Neutrophil (primary cell): ENCODE measurements around the gene CDH20.

Experiments used
- H3K27ac ChIP-seq: fragments of 200-600 bp; sonication (generic); 2 replicates; pipeline ENCODE4 v1.5.1; 2016; ENCODE audit warnings: mild to moderate bottlenecking, moderate library complexity
- H3K27me3 ChIP-seq: fragments of 200-600 bp; sonication (generic); 2 replicates; pipeline ENCODE4 v1.6.0; 2016; ENCODE audit warnings: mild to moderate bottlenecking
- H3K36me3 ChIP-seq: fragments of 200-600 bp; sonication (generic); 2 replicates; pipeline ENCODE4 v1.5.1; 2017
- H3K4me1 ChIP-seq, 2 experiments: fragments of 200-600 bp in 1 of 2; sonication (generic) in 1 of 2; 1 replicate in 1 of 2; 2 replicates in 1 of 2; pipeline versions ENCODE4 v1.5.1 to v1.6.1; 2013 to 2016; ENCODE audit warnings: low read depth in 1 of 2, low read length in 1 of 2, mild to moderate bottlenecking in 1 of 2, moderate library complexity in 1 of 2; ENCODE audit not compliant: control insufficient read depth in 1 of 2, insufficient read depth in 1 of 2
- H3K4me3 ChIP-seq, 2 experiments: fragments of 200-600 bp in 1 of 2; sonication (generic) in 1 of 2; 1 replicate in 1 of 2; 2 replicates in 1 of 2; pipeline ENCODE4 v1.5.1; 2013 to 2016; ENCODE audit warnings: low read depth in 1 of 2, low read length in 1 of 2, mild to moderate bottlenecking in 1 of 2, moderate library complexity in 1 of 2
- H3K9me3 ChIP-seq: fragments of 200-600 bp; sonication (generic); 2 replicates; pipeline ENCODE4 v1.5.1; 2016
- TF ChIP-seq, protein P1 (sequence below): fragments of 200-600 bp; sonication (generic); IDR thresholded peaks from 2 replicates; pipeline ENCODE4 v1.5.1; 2016; ENCODE audit warnings: antibody characterized with exemption

Gene CDH20

DNA sequence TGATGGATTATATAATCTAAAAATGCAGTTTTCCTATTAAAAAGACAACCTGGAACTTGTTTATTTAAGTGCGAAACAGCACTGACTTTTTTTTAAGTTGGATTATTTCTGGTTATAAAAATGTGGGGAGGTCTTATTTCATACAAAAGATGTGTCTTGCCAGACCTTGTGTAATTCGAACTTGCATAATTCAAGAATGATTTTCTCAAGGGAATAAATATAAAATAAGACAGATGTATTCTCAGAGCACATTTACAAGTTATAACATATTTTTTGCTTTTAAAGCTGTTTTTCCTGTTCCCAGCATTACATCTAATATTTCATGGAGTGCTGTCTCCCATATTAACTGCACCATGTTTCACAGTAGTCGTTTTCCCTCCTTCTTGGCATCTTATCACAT lies 263.1 kb downstream of the CDH20 start:
- Histone ChIP-seq H3K9me3 (no peaks in the 10 kb centered on the region), H3K27ac (no peak overlapping the region), H3K4me3 (no peak overlapping the region), H3K36me3 (no peaks in the 10 kb centered on the region), H3K4me1 (no peaks in the 10 kb centered on the region), H3K27me3 (peaks cover 11% of the 10 kb centered on the region)
- TF ChIP-seq, protein P1, sequence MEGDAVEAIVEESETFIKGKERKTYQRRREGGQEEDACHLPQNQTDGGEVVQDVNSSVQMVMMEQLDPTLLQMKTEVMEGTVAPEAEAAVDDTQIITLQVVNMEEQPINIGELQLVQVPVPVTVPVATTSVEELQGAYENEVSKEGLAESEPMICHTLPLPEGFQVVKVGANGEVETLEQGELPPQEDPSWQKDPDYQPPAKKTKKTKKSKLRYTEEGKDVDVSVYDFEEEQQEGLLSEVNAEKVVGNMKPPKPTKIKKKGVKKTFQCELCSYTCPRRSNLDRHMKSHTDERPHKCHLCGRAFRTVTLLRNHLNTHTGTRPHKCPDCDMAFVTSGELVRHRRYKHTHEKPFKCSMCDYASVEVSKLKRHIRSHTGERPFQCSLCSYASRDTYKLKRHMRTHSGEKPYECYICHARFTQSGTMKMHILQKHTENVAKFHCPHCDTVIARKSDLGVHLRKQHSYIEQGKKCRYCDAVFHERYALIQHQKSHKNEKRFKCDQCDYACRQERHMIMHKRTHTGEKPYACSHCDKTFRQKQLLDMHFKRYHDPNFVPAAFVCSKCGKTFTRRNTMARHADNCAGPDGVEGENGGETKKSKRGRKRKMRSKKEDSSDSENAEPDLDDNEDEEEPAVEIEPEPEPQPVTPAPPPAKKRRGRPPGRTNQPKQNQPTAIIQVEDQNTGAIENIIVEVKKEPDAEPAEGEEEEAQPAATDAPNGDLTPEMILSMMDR = no peak

DNA sequence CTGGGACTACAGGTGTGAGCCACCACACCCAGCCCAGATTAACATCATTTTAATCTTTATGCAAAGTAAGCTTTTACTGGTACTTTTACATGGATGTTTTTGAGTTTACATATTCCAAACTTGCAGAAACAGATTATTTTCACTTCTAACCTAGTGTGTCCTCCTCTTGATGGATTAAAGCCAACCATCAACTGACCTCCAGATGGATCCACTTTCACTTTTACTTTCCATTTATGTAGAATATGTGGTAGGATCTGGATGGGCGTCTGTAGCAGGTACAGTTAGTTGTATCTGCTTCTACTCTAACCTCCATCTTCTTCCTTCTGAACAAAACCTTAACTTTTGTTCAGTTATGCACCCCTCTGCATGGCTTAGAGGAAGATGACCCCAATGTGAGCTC lies 264.1 kb downstream of the CDH20 start:
- TF ChIP-seq, protein P1 = no peak
- no peak overlapping the region for H3K27ac ChIP-seq
- peaks cover 11% of the 10 kb centered on the region for H3K27me3 ChIP-seq
- H3K4me1 ChIP-seq = no peaks in the 10 kb centered on the region
- H3K36me3 ChIP-seq = no peaks in the 10 kb centered on the region
- no peak overlapping the region for H3K4me3 ChIP-seq
- H3K9me3 ChIP-seq = no peaks in the 10 kb centered on the region

- Histone ChIP-seq H3K36me3 (no peaks in the 10 kb centered on the region), H3K27me3 (peaks cover 11% of the 10 kb centered on the region), H3K4me3 (no peak overlapping the region), H3K4me1 (no peaks in the 10 kb centered on the region), H3K9me3 (no peaks in the 10 kb centered on the region), H3K27ac (no peak overlapping the region)
- TF ChIP-seq, protein P1 = no peak
Measured at GRCh38 chr18:61600422-61600821, 267.2 kb downstream of the CDH20 start.

- no peak overlapping the region for H3K27ac ChIP-seq
- H3K4me3 ChIP-seq = no peak overlapping the region
Measured at GRCh38 chr18:61602836-61603235, 269.6 kb downstream of the CDH20 start.

More at GRCh38 chr18:61602836-61603235, 269.6 kb downstream of the CDH20 start:
- Histone ChIP-seq H3K4me1 (no peaks in the 10 kb centered on the region), H3K9me3 (no peaks in the 10 kb centered on the region), H3K27me3 (peaks cover 24% of the 10 kb centered on the region), H3K36me3 (no peaks in the 10 kb centered on the region)
- TF ChIP-seq, protein P1 = no peak
